HTERT RPE-1 (cell line): ENCODE measurements around the gene ABR.

Experiments used
- in situ Hi-C: fragments of 300-500 bp; cut with MboI; formaldehyde crosslinking; loops from 4 replicates; pipeline ENCODE4 v1.14.3; 2020; ENCODE audit warnings: low sequenced_read_pairs

ABR gene

GRCh38 chr17:1179818-1180742 is at the start of gene ABR:
Gene ABR, minus strand, starts transcription at chr17:1179981. Its CDS starts 254 bp downstream, at chr17:1179727.
- in situ Hi-C loops: no loop called here

GRCh38 chr17:1229349-1229899 is 49.6 kb upstream of the ABR start:
- in situ Hi-C loops: no loop called here

- in situ Hi-C loops: no loop called here
Measured at GRCh38 chr17:1228781-1229348, 49.1 kb upstream of the ABR start.

- in situ Hi-C loops: no loop called here
Measured at GRCh38 chr17:1227917-1228780, 48.4 kb upstream of the ABR start.

GRCh38 chr17:1227365-1227764 is 47.6 kb upstream of the ABR start:
- in situ Hi-C loops: no loop called here

- in situ Hi-C loops: no loop called here
Measured at GRCh38 chr17:1226308-1226707, 46.5 kb upstream of the ABR start.

- in situ Hi-C loops: no loop called here
Measured at GRCh38 chr17:1224330-1224729, 44.5 kb upstream of the ABR start.

GRCh38 chr17:1223662-1224061 is 43.9 kb upstream of the ABR start:
- in situ Hi-C loops: no loop called here

- in situ Hi-C loops: no loop called here
Measured at GRCh38 chr17:1222321-1222720, 42.5 kb upstream of the ABR start.

- in situ Hi-C loops: no loop called here
Measured at GRCh38 chr17:1221209-1221608, 41.4 kb upstream of the ABR start.

GRCh38 chr17:1220346-1220745 is 40.6 kb upstream of the ABR start:
- in situ Hi-C loops: no loop called here

- in situ Hi-C loops: no loop called here
Measured at GRCh38 chr17:1217089-1217385, 37.3 kb upstream of the ABR start.

- in situ Hi-C loops: no loop called here
Measured at GRCh38 chr17:1216217-1217088, 36.7 kb upstream of the ABR start.

GRCh38 chr17:1212946-1213345 is 33.2 kb upstream of the ABR start:
- in situ Hi-C loops: no loop called here

GRCh38 chr17:1211287-1211686 is 31.5 kb upstream of the ABR start:
- in situ Hi-C loops: no loop called here

- in situ Hi-C loops: no loop called here
Measured at GRCh38 chr17:1208966-1209365, 29.2 kb upstream of the ABR start.

- in situ Hi-C loops: no loop called here
Measured at GRCh38 chr17:1206026-1206777, 26.4 kb upstream of the ABR start.

GRCh38 chr17:1203967-1204291 is 24.1 kb upstream of the ABR start:
- in situ Hi-C loops: no loop called here

GRCh38 chr17:1203111-1203966 is 23.6 kb upstream of the ABR start:
- in situ Hi-C loops: no loop called here
